HL-60/S4 treated with phorbol 12-myristate 13-acetate at 8.2 ng/mL for 4 days and 3 days (cell line): ENCODE measurements around the gene LXN.
"Not testable (repeated sequence)": the region's sequence is repeated elsewhere in the genome, so short reads cannot be mapped to it uniquely, and the experiment has no call there.

Source experiments
- in situ Hi-C: fragments of 300-500 bp; cut with MboI; formaldehyde crosslinking; loops from 2 replicates; pipeline ENCODE4 v1.15.0; 2022; ENCODE audit warnings: low sequenced_read_pairs

Gene LXN

GRCh38 chr3:158672215-158673176, at the start of gene LXN:
Gene LXN (minus strand): TSS chr3:158672648. CDS start chr3:158672478, 170 bp downstream.
- in situ Hi-C loops, result no loop called here

- in situ Hi-C loops, result no loop called here
These were observed 49.7 kb upstream of the LXN start for GRCh38 chr3:158722108-158722507.

DNA sequence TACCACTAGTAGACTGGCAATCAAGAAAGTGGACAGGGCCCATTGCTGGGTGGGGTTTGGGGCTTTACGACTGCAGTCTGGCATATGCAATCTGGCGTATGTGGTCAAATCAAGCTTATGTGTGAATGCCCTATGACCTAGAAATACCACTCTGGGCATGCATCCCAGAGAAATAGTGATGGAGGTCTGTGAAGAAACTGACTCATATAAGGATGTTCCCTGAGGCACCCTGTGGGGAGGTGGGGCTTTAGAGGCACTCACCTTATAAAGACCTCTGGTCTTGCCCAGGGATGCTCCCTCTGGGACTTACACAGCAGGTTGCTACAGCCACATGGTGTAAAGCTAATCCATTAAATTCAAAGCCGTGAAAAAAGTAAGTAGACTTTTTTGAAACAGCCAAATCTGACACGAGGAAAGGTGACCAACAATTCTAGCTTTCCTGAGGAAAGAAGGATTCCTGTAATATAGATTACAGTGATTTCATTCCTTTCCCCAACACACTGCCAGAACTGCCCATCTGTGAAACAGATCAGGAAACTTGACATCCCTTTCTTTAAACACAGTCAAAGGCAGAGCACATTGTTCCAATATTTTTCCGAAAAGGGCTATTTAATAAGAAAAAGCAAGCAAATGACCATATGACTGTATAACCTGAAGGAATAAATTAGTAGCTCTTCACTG, 46.2 kb upstream of the LXN start:
- in situ Hi-C loops, result no loop called here

DNA sequence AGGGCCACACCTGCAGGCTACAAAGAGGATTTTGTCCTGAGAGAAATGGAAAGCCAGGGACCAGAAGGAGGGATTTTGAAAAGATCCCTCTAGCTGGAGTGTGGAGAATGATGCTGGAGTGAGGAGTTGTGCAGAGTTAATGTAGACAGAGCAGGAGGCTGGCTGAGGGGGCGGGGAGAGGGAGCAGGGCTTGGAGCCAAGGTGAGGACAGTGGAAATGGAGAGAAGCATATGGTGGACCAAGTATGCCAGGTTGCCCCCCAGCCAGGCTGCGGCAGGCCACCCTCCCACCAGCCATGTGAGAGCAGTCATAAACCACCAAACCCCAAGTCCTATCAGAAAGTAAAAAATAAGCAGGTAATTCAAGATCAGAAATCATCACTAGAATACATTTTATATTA, 45.1 kb upstream of the LXN start:
- in situ Hi-C loops, result no loop called here

DNA sequence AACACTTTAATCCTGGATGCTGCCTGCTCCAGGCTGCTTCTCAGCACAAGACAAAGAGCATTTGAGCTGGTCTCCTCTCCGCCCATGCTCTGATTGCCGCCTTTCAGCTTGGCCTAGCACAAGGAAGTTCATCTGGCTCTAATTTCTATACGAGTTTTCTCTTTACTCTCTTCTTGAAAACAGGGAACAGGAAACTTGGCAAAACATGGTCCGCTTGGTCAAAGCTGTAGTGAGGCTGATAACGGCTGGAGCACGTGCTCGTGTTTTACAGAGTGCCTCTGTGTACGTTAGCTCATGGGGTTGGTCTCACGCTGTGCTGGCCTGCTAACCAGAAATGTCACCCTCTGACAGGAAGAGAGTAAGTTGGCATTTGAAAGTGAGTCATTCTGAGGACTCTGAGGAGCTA, 40.6 kb upstream of the LXN start:
- in situ Hi-C loops, result no loop called here

DNA sequence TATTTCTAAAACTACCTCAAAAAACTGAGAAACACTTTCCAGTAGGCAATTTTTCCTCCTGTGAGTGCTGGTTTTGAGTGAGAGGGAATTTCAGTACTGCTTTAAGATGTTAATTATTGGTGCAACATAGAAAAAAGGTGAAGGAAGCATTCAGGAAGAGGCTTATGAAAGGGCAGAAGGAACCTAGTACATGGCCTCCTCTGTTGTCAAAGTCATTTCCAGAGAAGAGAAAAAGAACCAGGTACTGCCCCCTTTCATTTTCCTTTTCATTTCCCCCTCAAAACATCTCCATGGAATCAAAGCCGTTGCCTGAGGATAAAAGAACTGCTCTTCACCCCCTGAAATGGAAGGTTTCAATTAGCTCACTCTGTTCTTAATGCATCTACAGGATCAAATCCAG, 40.0 kb upstream of the LXN start:
- in situ Hi-C loops, result no loop called here

- in situ Hi-C loops, result no loop called here
These were observed 39.4 kb upstream of the LXN start for GRCh38 chr3:158711886-158712285.

DNA sequence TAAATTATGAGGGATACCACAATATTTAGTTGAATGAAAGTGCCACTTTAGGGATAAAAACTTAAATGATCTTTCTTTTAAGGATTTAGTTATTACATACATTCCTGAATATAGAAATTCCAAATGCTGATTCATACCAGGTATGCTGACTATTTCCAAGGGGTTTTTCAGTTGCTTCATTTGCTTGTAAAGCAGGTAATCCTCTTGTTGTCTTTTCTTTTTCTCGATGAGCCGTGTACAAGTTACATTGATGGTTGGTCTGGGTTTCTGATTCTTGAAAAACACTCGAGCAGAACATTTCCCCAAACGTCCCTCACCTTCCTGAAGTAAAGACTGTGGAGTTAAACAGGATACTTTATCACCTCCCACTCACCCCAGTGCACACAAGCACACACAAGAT, 38.2 kb upstream of the LXN start:
- in situ Hi-C loops, result no loop called here

GRCh38 chr3:158709666-158710083, 37.2 kb upstream of the LXN start:
- in situ Hi-C loops, result no loop called here

DNA sequence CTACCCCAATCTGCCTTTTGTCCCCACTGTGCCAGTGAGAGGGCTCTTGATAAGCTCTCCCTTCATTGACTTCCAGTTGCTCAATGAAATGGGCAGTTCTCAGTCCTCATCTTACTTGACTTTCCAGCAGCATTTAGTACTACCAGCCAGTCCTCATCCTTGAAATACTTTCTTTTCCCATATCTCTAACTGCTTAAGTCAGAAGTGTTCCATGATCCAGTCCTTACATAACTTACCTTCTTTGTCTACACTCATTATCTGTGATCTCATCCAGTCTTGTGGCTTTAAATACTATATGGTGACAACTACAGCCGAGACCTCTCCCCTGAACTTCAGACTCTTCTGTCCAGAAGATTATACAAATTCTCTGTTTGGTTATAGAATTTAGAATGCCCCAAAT, 31.1 kb upstream of the LXN start:
- in situ Hi-C loops, result no loop called here

GRCh38 chr3:158702815-158703481, 30.5 kb upstream of the LXN start:
- in situ Hi-C loops, result no loop called here

DNA sequence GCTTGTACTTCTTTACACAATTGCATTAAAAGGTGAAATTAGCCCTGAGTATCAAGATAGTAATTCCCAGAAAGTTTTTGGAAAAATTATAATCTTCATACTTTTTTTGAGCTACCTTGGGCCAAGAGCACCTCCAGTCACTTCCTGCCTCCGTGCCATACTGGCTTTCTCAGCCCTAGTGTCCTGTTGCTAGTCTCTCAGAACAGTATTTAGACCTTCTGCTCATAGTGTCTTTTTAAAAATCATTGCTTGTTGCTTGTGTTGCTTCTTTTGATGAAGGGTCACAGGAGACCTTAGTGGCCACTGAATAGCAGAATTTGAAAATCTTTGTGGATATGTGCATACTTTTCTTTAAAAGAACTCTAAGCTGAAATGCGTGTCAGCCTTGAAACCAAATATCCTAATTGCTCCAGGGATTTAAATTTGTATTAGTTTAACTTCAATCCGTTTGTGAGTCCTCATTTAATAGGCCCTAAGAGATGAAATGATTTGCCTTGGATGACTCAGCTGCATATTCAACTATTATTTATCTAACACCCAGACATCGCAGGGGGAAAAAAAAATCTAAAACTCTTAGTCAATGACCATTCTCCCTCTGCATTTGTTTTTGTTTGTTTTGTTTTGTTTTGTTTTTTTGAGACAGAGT, 29.1 kb upstream of the LXN start:
- in situ Hi-C loops, result no loop called here

DNA sequence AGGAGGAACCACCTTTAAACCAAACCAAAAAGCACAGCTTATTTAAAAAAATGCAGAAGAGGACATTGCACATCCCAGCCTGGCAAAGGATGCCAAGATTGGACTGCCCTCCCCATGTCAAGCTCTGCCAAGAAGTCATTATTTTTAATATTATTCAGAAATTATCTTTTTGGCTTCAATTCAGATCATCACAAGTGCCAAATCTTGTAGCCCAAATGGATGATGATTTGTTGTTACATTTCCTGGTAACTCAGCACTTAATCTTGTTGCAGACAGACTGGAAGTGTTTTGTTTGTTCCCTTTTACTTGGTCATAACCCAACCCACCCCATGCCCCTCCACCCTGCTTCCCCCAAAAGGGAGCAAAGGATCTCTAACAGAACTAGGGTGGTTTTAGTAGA, 28.1 kb upstream of the LXN start:
- in situ Hi-C loops, result no loop called here

DNA sequence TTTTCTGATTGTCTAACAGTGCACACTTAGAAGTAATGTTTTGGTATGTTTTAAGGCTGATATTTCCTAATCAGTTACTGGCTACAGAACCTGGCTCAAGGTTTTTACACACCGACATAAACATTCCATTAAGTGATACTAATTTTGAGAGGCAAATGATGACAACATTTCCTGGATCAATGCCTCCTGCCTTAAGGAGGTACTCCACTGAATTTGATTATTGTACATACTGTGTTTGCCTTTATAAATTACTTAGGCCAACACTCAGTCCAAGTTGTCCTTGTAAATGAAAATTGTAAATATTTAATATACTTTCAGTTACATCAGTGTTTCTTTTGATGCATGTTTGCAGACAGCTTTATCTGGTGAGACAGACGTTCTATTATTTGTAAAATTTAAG, 24.2 kb upstream of the LXN start:
- in situ Hi-C loops, result no loop called here

GRCh38 chr3:158693866-158694456, 21.5 kb upstream of the LXN start:
- in situ Hi-C loops, result not testable (repeated sequence)

GRCh38 chr3:158685159-158685558, 12.7 kb upstream of the LXN start:
- in situ Hi-C loops, result no loop called here

GRCh38 chr3:158683230-158683962, 10.9 kb upstream of the LXN start:
- in situ Hi-C loops, result no loop called here

GRCh38 chr3:158680861-158681260, 8.4 kb upstream of the LXN start:
- in situ Hi-C loops, result no loop called here

DNA sequence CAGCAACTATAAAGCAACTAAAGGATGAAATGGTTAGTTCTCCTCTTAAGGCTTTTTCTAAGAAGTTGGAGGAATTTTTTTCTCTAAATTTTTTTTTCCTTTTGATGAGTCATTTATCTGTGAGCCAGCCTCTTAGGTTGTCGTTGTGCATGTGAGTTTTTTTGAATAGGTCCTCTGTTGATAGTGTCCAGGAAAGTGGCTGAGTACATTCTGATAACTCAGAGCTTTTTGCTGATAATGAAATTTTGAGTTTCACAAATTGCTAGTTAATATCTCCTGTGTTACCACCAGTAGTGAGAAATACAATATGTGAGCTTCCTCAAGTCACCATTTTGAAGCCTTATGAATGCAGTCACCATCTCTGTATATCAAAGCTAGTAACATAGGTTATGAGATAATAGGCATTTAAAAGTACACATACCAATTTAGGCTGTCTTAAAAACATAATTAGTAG, 7.1 kb upstream of the LXN start:
- in situ Hi-C loops, result no loop called here

DNA sequence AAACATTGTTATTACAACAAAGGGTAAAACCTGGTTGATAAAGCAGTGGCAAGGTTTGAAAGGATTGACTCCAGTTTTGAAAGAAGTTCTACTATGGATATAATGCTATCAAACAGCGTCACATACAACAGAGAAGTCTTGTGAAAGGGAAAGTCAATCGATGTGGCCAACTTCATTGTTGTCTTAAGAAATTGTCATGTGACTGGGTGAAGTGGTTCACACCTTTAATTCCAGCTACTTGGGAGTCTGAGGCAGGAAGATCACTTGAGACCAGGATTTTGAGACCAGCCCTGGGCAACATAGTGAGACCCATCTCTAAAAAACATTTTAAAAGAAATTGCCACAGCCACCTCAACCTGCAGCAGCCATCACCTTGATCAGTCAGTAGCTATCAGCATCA, 6.2 kb upstream of the LXN start:
- in situ Hi-C loops, result no loop called here
